ENCODE measurements around the gene GLP2R. TPM values are rescaled to one million over a fixed set of nuclear protein-coding genes. Genes with fewer than 3 reads are reported as not detected.

GLP2R gene
- total RNA-seq, 1 donor, result not detected

GRCh38 chr17:9802294-9802693, 23.4 kb upstream of the GLP2R start:
- Histone ChIP-seq H2AFZ (ENCODE audit: low read length) (no peak overlapping the region), H3K9me3 (ENCODE audit: low read depth, low read length) (no peaks in the 10 kb centered on the region), H3K27ac (ENCODE audit: low read depth, low read length) (no peak overlapping the region), H4K20me1 (ENCODE audit: insufficient read depth, low read length) (no peaks in the 10 kb centered on the region), H3K27me3 (ENCODE audit: insufficient read depth, low read length) (no peaks in the 10 kb centered on the region), H3K79me2 (ENCODE audit: insufficient read depth, low read length) (no peaks in the 10 kb centered on the region), H3K4me2 (ENCODE audit: insufficient read depth, low read length) (no peak overlapping the region), H3K4me1 (ENCODE audit: insufficient read depth, low read length) (no peaks in the 10 kb centered on the region), H3K4me3 (ENCODE audit: insufficient read depth, low read length) (no peak overlapping the region), H3K36me3 (ENCODE audit: insufficient read depth, low read length) (no peaks in the 10 kb centered on the region)
- DNase-seq (ENCODE audit: insufficient read length, low spot score, missing footprints), result no peak
- no peak for TF ChIP-seq CTCF (IDR thresholded peaks at IDR 0.05; ENCODE audit: extremely low read depth, low read depth, low read length)

GRCh38 chr17:9802697-9803096, 23.0 kb upstream of the GLP2R start:
- H2AFZ ChIP-seq (ENCODE audit: low read length), result no peak overlapping the region
- no peaks in the 10 kb centered on the region for H3K27me3 ChIP-seq (ENCODE audit: insufficient read depth, low read length)
- no peak for DNase-seq (ENCODE audit: insufficient read length, low spot score, missing footprints)
- no peak overlapping the region for H3K4me3 ChIP-seq (ENCODE audit: insufficient read depth, low read length)
- H3K9me3 ChIP-seq (ENCODE audit: low read depth, low read length), result no peaks in the 10 kb centered on the region
- H4K20me1 ChIP-seq (ENCODE audit: insufficient read depth, low read length), result no peaks in the 10 kb centered on the region
- no peak overlapping the region for H3K4me2 ChIP-seq (ENCODE audit: insufficient read depth, low read length)
- H3K79me2 ChIP-seq (ENCODE audit: insufficient read depth, low read length), result no peaks in the 10 kb centered on the region
- H3K4me1 ChIP-seq (ENCODE audit: insufficient read depth, low read length), result no peaks in the 10 kb centered on the region
- no peak for TF ChIP-seq CTCF (IDR thresholded peaks at IDR 0.05; ENCODE audit: extremely low read depth, low read depth, low read length)
- no peaks in the 10 kb centered on the region for H3K36me3 ChIP-seq (ENCODE audit: insufficient read depth, low read length)
- H3K27ac ChIP-seq (ENCODE audit: low read depth, low read length), result no peak overlapping the region

GRCh38 chr17:9805769-9806168, 20.0 kb upstream of the GLP2R start:
- H3K36me3 ChIP-seq (ENCODE audit: insufficient read depth, low read length), result no peaks in the 10 kb centered on the region
- no peaks in the 10 kb centered on the region for H3K79me2 ChIP-seq (ENCODE audit: insufficient read depth, low read length)
- no peak overlapping the region for H3K4me3 ChIP-seq (ENCODE audit: insufficient read depth, low read length)
- no peaks in the 10 kb centered on the region for H3K4me1 ChIP-seq (ENCODE audit: insufficient read depth, low read length)
- H4K20me1 ChIP-seq (ENCODE audit: insufficient read depth, low read length), result no peaks in the 10 kb centered on the region
- no peaks in the 10 kb centered on the region for H3K27me3 ChIP-seq (ENCODE audit: insufficient read depth, low read length)
- H3K9me3 ChIP-seq (ENCODE audit: low read depth, low read length), result no peaks in the 10 kb centered on the region
- no peak for TF ChIP-seq CTCF (IDR thresholded peaks at IDR 0.05; ENCODE audit: extremely low read depth, low read depth, low read length)
- H3K4me2 ChIP-seq (ENCODE audit: insufficient read depth, low read length), result no peak overlapping the region
- H3K27ac ChIP-seq (ENCODE audit: low read depth, low read length), result no peak overlapping the region
- no peak for DNase-seq (ENCODE audit: insufficient read length, low spot score, missing footprints)
- no peak overlapping the region for H2AFZ ChIP-seq (ENCODE audit: low read length)

GRCh38 chr17:9806699-9807098, 19.0 kb upstream of the GLP2R start:
- no peaks in the 10 kb centered on the region for H3K9me3 ChIP-seq (ENCODE audit: low read depth, low read length)
- no peak for TF ChIP-seq CTCF (IDR thresholded peaks at IDR 0.05; ENCODE audit: extremely low read depth, low read depth, low read length)
- H2AFZ ChIP-seq (ENCODE audit: low read length), result no peak overlapping the region

More at GRCh38 chr17:9806699-9807098, 19.0 kb upstream of the GLP2R start:
- no peak for DNase-seq (ENCODE audit: insufficient read length, low spot score, missing footprints)
- Histone ChIP-seq H3K4me1 (ENCODE audit: insufficient read depth, low read length) (no peaks in the 10 kb centered on the region), H3K27ac (ENCODE audit: low read depth, low read length) (no peak overlapping the region), H3K36me3 (ENCODE audit: insufficient read depth, low read length) (no peaks in the 10 kb centered on the region), H3K4me3 (ENCODE audit: insufficient read depth, low read length) (no peak overlapping the region), H3K27me3 (ENCODE audit: insufficient read depth, low read length) (no peaks in the 10 kb centered on the region), H3K4me2 (ENCODE audit: insufficient read depth, low read length) (no peak overlapping the region), H4K20me1 (ENCODE audit: insufficient read depth, low read length) (no peaks in the 10 kb centered on the region), H3K79me2 (ENCODE audit: insufficient read depth, low read length) (no peaks in the 10 kb centered on the region)

Data from osteoblast (primary cell).